ENCODE results near the gene TREML4.

The TREML4 gene

GRCh38 chr6:41232667-41233066, 4.5 kb downstream of the TREML4 start:
- no peaks in the 10 kb centered on the region for H3K4me1 ChIP-seq (ENCODE audit: control insufficient read depth, insufficient read depth, low read length)
- ChIA-PET POLR2A (no interaction called here), CTCF (interaction anchor here (0.6 kb wide), 1 partner anchor 66 kb away, joined by 4 read pairs; no protein-coding TSS in a partner anchor)

More at GRCh38 chr6:41232667-41233066, 4.5 kb downstream of the TREML4 start:
- TF ChIP-seq ZNF155 (tag by site-specific recombination; IDR thresholded peaks at IDR 0.05), result no peak
- TF ChIP-seq ZNF701 (tag by site-specific recombination; IDR thresholded peaks at IDR 0.05), result no peak
- no peak for TF ChIP-seq ZNF280D (tag by site-specific recombination; IDR thresholded peaks at IDR 0.05)
- TF ChIP-seq AEBP2 (tag by site-specific recombination; IDR thresholded peaks at IDR 0.05; ENCODE audit: borderline replicate concordance), result no peak
- no peak for TF ChIP-seq ZNF670 (tag by site-specific recombination; IDR thresholded peaks at IDR 0.05; ENCODE audit: low read depth)
- TF ChIP-seq ZNF768 (tag by site-specific recombination; IDR thresholded peaks at IDR 0.05), result no peak
- TF ChIP-seq PRDM6 (tag by site-specific recombination; IDR thresholded peaks at IDR 0.05), result no peak
- TF ChIP-seq SP2 (tag by site-specific recombination; IDR thresholded peaks at IDR 0.05), result no peak
- TF ChIP-seq ZNF704 (tag by site-specific recombination; IDR thresholded peaks at IDR 0.05), result no peak
- TF ChIP-seq ZNF292 (tag by site-specific recombination; IDR thresholded peaks at IDR 0.05; ENCODE audit: borderline replicate concordance, low read depth), result no peak
- TF ChIP-seq GLI2 (tag by site-specific recombination; IDR thresholded peaks at IDR 0.05; ENCODE audit: borderline replicate concordance, low read depth), result no peak
- no peak for TF ChIP-seq PRDM10 (tag by site-specific recombination; IDR thresholded peaks at IDR 0.05)
- Histone ChIP-seq H3K4me3 (ENCODE audit: low read depth, low read length) (no peak overlapping the region), H3K9me3 (ENCODE audit: control insufficient read depth, insufficient read depth, low read depth, low read length) (no peaks in the 10 kb centered on the region), H3K36me3 (ENCODE audit: control insufficient read depth in 2 of 2, insufficient read depth in 1 of 2, low read length in 2 of 2) (no peaks in the 10 kb centered on the region), H3K27ac (ENCODE audit: extremely low read depth, low read depth, low read length) (no peak overlapping the region)
